HG02798 (cell line): ENCODE results near the gene MED19.
"Not testable (repeated sequence)": the region's sequence is repeated elsewhere in the genome, so short reads cannot be mapped to it uniquely, and the experiment has no call there.

ENCODE experiments used
- ATAC-seq: cut with Tn5 transposase; IDR thresholded peaks from one replicate; pipeline ENCODE4 v1.9.1; 2021; ENCODE audit warnings: mild to moderate bottlenecking; ENCODE audit not compliant: unreplicated experiment, poor library complexity

The MED19 gene

DNA sequence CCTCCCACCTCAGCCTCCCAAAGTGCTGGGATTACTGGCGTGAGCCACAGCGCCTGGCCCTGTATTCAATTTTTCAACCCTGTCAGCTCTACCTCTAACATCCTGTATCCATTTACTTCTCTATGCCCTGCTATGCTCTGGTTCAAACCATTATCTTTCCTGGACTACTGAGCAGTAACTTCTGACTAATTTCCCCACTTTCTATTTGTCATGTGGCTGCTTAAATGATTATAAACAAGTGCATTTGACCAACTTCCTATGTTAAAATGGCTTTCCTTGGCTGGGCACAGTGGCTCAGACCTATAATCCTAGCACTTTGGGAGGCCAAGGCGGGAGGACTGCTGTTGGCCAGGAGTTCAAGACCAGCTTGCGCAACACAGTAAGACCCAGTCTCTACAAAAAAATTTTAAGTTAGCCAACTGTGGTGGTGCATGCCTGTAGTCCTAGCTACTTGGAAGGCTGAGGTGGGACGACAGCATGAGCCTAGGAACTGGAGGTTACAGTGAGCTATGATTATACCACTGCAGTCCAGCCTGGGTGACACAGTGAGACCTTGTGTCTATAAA, 2.1 kb downstream of the MED19 start:
- ATAC-seq, result no peak

DNA sequence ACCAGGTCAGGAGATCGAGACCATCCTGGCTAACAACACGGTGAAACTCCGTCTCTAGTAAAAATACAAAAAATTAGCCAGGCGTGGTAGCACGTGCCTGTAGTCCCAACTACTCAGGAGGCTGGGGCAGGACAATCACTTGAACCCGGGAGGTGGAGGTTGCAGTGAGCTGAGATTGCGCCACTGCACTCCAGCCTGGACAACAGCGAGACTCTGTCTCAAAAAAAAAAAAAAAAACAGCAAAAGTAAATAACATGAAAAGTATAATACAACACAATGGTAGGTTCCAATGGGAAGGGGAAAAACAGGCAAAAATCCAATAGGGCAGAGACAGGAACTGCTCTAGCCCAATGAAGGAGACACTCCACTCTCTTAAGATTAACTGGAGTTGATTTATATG, 6.6 kb downstream of the MED19 start:
- not testable (repeated sequence) for ATAC-seq

GRCh38 chr11:57704932-57705331, 7.1 kb downstream of the MED19 start:
- no peak for ATAC-seq

DNA sequence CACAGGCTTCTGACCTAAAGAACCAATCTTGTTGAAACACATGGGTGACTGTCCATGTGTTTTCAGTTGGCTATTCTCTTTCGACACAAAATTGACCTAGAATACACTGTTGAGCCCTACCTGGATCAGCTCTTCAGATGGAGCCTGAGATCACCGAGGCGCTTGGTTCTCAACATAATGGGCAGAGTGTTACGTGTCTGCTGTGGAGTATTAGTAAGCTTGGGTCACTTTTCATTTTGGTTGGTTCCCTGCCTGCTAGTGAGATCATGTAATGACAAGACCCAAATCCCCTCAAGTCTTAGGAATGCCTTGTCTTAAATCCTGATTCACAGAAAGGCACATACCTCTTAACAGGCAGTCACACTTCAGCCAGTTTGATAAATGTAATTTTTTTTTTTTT, 8.7 kb downstream of the MED19 start:
- ATAC-seq, result no peak

DNA sequence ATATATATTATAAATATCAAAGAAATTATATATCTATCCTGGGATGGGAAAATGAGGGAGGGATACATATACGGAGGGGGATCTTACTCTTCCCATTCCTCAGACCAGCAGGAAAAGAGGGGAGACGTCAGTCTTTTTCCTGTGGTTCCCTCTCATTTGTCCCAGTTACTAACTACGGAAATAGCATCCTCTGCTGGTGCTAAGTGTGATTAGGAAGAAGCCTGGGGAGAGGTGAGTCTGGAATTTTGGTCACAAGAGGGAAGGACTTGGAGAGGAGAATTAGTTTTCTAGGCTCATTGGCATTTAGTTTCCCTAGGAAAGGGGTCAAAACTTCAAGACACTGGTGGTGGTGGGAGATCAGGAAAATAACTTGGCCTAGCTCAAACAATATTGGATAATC, 11.6 kb downstream of the MED19 start:
- no peak for ATAC-seq

GRCh38 chr11:57699813-57700212, 12.2 kb downstream of the MED19 start:
- no peak for ATAC-seq

- no peak for ATAC-seq
Observed at GRCh38 chr11:57698843-57699365, 13.1 kb downstream of the MED19 start.

DNA sequence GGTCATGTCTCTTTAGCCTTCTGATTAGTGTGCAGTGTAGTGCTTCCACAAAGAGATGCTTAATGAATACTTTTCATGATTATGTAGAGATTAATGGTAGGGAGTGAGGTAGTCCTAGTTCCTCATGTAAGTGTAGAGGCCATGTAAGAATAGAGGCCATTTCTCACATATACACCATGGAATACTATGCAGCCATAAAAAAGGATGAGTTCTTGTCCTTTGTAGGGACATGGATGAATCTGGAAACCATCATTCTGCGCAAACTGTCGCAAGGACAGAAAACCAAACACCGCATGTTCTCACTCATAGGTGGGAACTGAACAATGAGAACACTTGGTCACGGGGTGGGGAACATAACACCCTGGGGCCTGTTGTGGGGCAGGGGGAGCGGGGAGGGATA, 21.5 kb downstream of the MED19 start:
- not testable (repeated sequence) for ATAC-seq

GRCh38 chr11:57681168-57681567, 30.8 kb downstream of the MED19 start:
- ATAC-seq, result no peak

DNA sequence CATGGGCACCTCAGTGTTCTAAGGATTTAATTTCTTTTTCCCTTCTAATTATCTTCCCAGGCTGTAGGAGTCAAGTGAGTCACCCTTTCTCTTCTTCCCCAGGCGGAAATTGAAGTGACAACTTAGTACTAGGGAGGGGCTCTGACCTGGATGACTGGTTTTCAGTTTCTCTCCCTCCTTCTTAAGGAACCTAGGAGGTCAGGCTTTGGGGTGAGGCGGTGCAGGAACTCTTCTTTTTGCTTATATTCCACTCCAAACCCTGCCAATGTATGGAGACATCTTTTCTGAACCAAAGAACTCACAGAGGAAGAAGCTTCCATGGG, 31.5 kb downstream of the MED19 start:
- peak; percentile 22 for ATAC-seq

DNA sequence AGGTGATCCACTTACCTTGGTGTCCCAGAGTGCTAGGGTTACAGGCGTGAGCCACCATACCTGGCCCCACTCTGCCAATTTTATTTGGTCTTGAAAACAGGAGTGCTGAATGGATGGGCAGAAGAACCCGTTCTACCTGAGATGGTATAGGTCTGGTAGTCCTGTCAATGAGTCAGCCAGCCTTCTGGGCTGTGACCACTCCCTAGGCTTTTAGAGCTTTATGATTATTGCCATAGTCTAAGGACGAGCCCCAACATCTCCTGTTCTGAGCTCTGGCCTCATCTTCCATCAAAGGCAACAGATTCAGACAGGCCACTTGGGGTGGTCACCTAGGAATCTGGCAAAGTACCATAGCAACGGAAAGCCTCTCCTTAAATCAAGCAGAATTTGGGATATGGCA, 32.6 kb downstream of the MED19 start:
- ATAC-seq, result no peak

GRCh38 chr11:57675176-57675941, 36.7 kb downstream of the MED19 start:
- ATAC-seq, result no peak

DNA sequence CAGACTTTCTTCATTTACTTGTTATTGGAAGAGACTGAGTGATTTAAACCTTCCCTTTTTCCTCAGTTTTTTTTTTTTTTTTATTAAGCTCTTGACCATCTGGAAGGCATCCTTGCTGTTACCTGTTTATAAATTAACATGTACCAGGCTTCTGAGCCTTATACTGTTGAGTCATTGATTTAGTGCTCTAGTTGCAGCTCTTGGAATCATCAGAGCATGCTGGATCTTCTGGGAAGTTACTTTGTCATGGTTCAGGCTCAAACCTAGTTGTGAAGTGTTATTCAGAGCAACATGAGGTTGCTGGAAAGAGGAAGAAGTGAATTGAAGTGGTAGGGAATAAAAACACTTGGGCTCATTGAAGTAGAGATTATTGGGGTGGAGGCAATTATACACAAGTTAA, 37.8 kb downstream of the MED19 start:
- ATAC-seq, result no peak

- ATAC-seq, result peak; percentile 7
Observed at GRCh38 chr11:57668434-57668782, 43.6 kb downstream of the MED19 start.

DNA sequence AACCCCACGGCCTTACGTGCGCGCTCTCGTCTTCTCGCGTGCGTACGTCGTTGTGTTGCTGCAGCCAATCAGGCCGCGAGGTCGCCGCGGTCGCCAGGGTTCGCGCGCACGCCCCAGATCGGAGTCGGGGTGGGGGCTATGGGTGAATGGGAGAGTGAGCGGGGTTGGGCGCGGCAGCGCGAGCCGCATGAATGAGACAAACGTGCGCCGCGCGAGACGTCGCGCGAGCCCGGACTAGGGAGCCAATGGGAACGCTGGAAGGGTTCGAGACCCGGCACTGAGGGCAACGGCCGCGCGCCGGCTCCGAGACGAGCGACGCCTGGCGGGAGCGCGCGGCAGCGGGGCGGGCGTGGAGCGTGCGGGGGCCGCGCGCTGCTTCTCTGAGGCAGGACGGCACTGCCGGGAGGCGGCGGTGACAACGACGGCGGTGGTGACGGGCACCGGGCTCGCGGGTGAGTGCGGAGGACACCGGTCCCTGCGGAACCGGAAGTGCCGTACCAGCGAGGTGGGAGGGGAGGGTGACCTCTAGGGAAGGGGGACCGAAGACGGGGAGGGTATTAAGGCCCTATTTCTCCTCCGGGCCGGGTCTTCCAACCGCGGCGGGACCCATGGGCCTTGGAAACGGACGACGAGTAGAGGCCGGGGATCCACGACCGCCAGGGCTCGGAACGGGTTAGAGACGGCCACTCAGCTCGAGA, 44.1 kb downstream of the MED19 start, which contains the start of gene ZDHHC5:
Gene ZDHHC5 (plus strand): TSS at position 379 of the 698 bp plus-strand sequence. CDS start 4,977 bp downstream, outside the sequence.
- ATAC-seq, result peak; percentile 86

GRCh38 chr11:57667117-57667735, 44.8 kb downstream of the MED19 start:
- peak; percentile 73 for ATAC-seq

GRCh38 chr11:57663975-57664374, 48.0 kb downstream of the MED19 start:
- ATAC-seq, result no peak

- ATAC-seq, result no peak
Observed at GRCh38 chr11:57662893-57663292, 49.1 kb downstream of the MED19 start.

GRCh38 chr11:57659669-57660068, 52.3 kb downstream of the MED19 start:
- ATAC-seq, result no peak

DNA sequence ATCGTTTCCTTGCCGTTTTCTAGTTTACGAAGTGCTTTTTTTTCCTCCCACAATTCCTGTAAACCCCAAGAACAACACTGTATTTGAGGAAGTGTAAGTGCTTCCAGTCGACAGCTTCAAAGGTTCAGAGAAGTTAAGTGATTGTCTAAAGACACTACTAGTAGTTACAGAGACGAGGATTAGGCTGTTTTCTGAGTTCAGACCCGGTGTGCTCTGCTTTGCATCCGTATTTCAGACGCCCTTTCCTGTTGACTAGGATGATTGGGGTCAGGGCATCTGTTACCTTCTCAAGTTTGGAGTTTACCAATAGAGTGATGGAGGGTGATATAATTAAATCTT, 54.0 kb downstream of the MED19 start:
- no peak for ATAC-seq
